ENCODE results near the gene THRB.

DNA sequence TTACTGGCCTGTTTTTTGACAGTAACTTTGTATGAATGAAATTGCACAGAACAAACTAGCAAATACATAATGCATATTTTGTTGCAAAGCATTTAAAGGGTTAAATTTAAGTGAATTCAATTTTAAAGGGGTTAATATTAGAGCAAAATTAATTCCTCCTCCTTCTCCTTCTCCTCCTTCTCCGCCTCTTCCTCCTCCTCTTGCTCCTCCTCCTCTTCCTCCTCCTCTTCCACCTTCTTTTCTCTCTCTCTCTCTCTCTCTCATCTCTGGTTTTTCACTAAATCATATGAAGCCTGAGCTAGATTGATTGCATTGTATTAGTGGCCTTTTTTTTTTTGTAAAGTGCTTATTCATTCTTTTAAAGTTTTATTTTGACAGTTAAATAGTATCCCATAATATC is 154.5 kb downstream of the THRB start:
- TF ChIP-seq ZNF558 (tag by site-specific recombination; IDR thresholded peaks at IDR 0.05) (no peak), ZNF274 (IDR thresholded peaks at IDR 0.05; ENCODE audit: low read length) (no peak), ZNF274 (tag by site-specific recombination; IDR thresholded peaks at IDR 0.05; ENCODE audit: borderline replicate concordance) (no peak)
- TF ChIP-seq, protein P1, sequence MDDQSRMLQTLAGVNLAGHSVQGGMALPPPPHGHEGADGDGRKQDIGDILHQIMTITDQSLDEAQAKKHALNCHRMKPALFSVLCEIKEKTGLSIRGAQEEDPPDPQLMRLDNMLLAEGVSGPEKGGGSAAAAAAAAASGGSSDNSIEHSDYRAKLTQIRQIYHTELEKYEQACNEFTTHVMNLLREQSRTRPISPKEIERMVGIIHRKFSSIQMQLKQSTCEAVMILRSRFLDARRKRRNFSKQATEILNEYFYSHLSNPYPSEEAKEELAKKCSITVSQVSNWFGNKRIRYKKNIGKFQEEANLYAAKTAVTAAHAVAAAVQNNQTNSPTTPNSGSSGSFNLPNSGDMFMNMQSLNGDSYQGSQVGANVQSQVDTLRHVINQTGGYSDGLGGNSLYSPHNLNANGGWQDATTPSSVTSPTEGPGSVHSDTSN (CRISPR knock-in tag; IDR thresholded peaks at IDR 0.05): no peak
- TF ChIP-seq, protein P2, sequence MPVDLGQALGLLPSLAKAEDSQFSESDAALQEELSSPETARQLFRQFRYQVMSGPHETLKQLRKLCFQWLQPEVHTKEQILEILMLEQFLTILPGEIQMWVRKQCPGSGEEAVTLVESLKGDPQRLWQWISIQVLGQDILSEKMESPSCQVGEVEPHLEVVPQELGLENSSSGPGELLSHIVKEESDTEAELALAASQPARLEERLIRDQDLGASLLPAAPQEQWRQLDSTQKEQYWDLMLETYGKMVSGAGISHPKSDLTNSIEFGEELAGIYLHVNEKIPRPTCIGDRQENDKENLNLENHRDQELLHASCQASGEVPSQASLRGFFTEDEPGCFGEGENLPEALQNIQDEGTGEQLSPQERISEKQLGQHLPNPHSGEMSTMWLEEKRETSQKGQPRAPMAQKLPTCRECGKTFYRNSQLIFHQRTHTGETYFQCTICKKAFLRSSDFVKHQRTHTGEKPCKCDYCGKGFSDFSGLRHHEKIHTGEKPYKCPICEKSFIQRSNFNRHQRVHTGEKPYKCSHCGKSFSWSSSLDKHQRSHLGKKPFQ (tag by site-specific recombination; IDR thresholded peaks at IDR 0.05): no peak
